GM12873 (cell line): ENCODE results near the gene CCDC142.

ENCODE experiments used
- CTCF ChIP-seq: IDR thresholded peaks from 2 replicates; pipeline ENCODE4 v1.5.1; 2012; ENCODE audit warnings: low read depth, mild to moderate bottlenecking, moderate library complexity, low read length, control low read depth; ENCODE audit not compliant: insufficient read depth; ENCODE audit errors: missing control alignments

CCDC142 gene

GRCh38 chr2:74436111-74436805 lies 46.5 kb downstream of the CCDC142 start:
- TF ChIP-seq CTCF = no peak

- TF ChIP-seq CTCF = no peak
Observed at GRCh38 chr2:74430502-74430901, 52.3 kb downstream of the CCDC142 start.

- no peak for TF ChIP-seq CTCF
Observed at GRCh38 chr2:74429487-74430451, 53.0 kb downstream of the CCDC142 start.

- TF ChIP-seq CTCF = no peak
Observed at GRCh38 chr2:74428675-74429074, 54.1 kb downstream of the CCDC142 start.

GRCh38 chr2:74427551-74427950 lies 55.2 kb downstream of the CCDC142 start:
- no peak for TF ChIP-seq CTCF

- no peak for TF ChIP-seq CTCF
Observed at GRCh38 chr2:74426181-74426758, 56.5 kb downstream of the CCDC142 start.

- TF ChIP-seq CTCF = no peak
Observed at GRCh38 chr2:74425523-74425922, 57.3 kb downstream of the CCDC142 start.
